GM12872 (cell line): ENCODE measurements around the gene KRT2.

ENCODE experiments used
- CTCF ChIP-seq: IDR thresholded peaks from 3 replicates; pipeline ENCODE4 v1.5.1; 2011; ENCODE audit warnings: low read depth, mild to moderate bottlenecking, low read length, moderate library complexity; ENCODE audit not compliant: insufficient read depth

The KRT2 gene

GRCh38 chr12:52684431-52684830 is 32.4 kb upstream of the KRT2 start:
- no peak for TF ChIP-seq CTCF

DNA sequence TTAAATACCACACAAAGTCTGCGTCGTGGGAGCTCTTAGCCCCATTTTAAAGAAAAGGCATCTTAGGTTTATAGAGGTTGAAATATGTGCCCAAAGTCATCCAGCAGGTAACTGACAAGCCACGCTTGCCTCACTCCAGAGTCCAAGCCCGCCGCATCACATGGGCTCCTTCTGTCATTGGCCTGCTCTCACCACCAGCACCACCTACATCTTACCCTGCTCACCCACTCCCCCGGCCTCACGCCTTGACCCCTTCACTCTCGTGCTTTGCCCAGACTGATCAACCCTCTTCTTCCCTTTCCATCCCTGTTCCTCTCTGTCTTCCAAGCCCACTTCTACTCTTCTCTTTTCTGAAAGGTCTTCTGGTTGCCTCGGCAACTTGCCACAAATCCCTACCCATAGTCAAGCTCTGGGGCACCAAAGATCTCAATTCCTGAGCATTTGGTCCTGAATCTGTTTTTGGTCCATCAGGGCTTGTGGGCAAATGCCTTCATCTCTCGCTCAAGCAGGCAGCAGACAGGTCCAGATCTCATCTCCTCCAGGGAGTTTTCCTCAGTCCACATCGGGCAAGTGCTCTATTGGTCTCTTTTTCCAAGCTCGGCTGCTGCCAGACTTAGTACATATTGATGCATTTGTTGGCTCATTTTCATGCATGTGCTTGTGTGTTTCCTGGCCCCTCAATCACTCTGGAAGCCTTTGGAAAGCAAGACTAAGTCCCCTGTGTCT is 31.7 kb upstream of the KRT2 start:
- no peak for TF ChIP-seq CTCF

DNA sequence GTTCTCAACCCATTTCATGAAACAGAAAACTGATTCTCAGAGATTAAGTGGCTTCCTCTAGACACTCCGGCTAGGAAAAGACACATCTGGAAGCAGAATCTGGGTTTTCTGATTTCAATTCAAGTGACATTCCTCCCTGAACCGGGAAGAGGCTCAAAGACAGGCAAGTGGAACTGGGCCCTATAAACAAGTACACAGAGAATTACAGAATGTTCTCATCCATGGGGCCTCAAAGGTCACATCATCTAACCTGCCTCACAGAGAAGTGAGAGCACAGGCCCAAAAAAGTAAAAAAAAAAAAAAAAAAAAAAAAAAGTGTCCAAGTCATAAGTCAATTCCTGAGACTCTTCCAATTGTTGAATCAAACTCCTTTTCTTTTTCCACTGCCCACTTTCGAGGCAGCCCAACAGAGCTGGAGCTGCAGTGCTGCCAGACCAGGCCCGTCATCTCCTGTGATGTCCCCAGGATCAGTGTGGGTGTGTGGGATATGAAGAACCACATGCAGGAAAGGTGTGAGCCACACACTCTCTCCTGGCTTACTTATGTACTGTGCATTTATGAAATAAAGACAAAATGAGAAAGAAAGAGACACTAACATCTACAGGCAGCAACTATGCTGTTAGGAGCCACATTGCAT is 31.0 kb upstream of the KRT2 start:
- no peak for TF ChIP-seq CTCF

GRCh38 chr12:52682381-52682660 is 30.3 kb upstream of the KRT2 start:
- no peak for TF ChIP-seq CTCF

GRCh38 chr12:52681526-52682380 is 29.7 kb upstream of the KRT2 start:
- no peak for TF ChIP-seq CTCF

DNA sequence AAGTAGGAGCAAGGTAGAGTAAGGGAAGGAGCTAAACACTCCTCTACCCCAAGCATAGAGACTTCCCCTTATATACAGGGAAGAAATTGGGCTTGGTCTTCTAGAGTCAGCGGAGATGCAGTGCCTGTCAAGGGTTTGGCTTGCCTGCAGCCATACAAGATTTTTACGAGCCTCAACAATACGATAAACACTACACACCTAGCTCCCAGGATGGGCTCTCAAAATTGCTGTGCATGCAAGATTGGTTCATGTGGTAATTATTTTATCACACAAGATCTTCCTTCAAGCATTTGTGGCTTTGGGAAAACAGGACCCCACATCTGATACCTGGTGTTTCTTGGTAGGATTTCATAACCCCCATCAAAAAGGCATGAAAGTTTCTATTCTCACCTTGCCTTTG is 28.4 kb upstream of the KRT2 start, which contains the start of gene KRT1:
TSS of gene KRT1 (minus strand) at position 45 of the 400 bp plus-strand sequence. CDS start 59 bp downstream, outside the sequence.
- TF ChIP-seq CTCF: no peak

DNA sequence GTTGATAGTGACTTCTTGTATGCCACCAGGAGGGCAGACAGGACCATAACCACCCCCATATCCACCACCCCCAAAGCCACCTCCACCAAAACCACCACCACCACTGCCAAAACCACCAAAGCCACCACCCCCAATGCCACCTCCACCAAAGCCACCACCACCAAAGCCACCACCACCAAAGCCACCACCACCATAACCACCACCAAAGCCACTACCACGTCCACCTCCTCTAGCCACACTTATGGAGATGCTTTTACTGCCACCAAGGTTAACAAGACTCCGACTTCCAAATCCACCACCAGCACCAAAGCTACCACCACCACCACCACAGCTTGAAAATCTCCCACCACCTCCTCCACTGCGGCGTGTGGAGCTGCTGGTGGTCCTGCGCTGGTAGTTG is 27.9 kb upstream of the KRT2 start:
- TF ChIP-seq CTCF: no peak
